SH-SY5Y (cell line): ENCODE data around the gene RPL9.

Experiments used
- GATA2 ChIP-seq: IDR thresholded peaks from 2 replicates; pipeline ENCODE4 v1.6.1; 2011; ENCODE audit warnings: mild to moderate bottlenecking, low read depth, low read length
- GATA3 ChIP-seq: IDR thresholded peaks from 2 replicates; pipeline ENCODE4 v1.6.1; 2011; ENCODE audit warnings: low read depth, mild to moderate bottlenecking, low read length, moderate library complexity

DNA sequence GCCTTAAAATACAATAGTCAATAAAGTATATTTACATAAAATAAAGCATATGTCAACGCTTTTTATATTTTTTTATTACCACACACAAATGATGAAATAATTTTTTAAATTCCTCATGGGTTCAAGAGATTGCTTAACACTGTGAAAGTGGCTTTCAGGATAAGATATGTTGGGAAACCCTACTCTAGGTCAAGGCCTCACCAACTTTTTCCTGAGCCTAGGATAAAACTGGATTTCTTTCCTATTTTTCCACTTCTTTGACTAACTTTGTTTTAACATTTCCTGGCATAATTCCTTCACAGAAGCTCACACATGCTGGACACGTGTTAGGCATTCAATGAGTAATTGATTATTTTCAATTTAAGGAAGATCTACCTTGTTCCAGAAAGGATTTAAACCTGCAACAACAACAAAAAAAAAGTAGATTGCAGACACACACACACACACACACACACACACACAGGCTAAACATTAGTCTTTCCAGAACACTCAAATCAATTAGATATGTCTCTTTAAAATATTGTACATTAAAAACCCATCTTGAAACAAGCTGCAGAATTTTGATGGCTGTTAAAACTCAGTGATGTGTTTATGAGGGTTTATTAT, 42.9 kb downstream of the RPL9 start:
- no peak for TF ChIP-seq GATA2
- TF ChIP-seq GATA3 = no peak
